OCI-M2 (cell line): ENCODE measurements around the gene CPLANE2.
"Not testable (repeated sequence)": the region's sequence is repeated elsewhere in the genome, so short reads cannot be mapped to it uniquely, and the experiment has no call there.

Experiments used
- DNase-seq: peaks from one replicate; lab custom pipeline; 2025; ENCODE audit not compliant: unreplicated experiment; lab: John Stamatoyannopoulos, UW

The CPLANE2 gene

DNA sequence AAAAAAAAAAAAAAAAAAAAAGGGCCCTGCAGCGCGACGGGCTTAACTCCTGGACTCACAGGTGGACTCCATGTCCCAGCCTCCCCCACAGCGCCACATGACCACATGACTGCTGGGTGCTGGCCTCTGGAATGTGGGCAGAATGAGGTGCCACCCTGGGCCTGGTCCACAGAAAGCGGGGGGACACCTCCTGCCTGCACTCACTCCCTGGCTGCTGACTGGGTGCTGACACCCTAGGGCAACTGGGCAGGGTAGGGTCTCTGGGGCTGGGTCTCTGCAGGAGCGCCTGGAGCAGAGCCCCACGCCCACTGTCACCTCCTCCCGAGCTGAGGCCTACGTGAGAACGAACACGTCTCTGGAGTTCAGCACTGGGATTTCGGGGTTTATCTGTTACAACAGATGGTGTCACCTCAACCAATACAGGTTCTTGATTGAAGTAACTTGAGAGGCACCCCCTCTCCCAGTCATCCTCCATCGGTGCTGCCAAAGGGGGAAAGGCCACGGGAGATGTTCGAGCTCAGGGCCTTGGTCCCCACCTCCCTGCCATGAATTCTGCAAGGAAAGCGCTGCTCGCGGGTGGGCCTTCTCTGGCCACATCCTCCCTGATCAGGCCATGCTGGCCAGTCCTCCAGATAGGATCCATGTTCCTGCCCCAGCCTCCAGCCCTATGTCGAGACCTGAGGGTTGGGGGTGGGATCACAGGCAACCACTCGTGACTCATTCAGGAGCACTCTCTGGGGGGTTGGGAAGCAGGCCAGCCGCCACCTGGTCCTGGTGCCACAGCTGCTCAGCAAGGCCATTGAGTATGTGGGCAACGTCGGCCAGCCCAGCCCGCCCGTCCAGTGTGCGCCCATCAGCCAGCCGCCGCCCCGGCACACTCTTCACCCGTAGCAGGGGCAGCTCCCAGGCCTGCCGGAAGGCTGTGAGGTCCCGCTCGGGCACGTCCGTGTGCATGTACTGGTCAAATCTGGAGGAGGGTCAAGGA, 5.4 kb downstream of the CPLANE2 start:
- no peak for DNase-seq

- no peak for DNase-seq
Measured at GRCh38 chr1:16230744-16231143, 6.2 kb downstream of the CPLANE2 start.

DNA sequence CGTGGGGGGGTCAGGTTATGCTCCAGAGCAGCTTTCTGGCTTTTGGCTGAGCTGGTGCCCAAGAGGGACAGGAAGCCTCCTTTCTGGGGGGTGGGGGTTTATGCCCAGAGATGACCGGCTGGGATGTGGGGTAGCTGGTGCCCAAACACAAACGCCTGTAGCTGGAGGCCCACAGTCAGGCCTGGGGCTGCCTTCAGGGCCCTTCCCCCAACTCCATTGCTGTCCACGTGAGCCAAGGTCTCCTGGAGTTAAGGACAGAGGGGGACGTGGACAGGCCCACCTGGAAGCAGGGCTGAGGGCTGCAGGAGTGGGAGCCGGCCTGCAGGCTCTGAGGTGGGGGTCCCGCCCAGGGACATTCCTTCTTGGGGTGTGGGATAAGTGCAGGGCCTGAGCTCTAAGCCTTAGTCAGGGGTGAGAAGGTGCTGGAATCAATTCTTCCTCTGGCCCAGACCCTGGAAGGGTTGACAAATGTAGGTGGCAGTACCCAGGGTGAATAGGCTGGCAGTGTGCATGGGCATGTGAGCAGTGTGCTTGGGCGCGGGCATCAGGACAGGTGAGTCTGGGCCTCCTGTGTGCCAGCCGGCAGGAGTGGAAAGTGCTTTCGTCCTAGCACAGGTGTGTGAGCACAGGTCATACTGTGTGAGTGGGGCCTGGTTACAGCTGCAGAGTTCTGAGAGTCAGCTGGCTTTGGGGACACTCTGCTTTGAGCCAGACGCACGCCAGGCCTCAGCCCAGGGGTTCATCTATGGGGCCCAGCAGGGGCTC, 6.8 kb downstream of the CPLANE2 start:
- no peak for DNase-seq

DNA sequence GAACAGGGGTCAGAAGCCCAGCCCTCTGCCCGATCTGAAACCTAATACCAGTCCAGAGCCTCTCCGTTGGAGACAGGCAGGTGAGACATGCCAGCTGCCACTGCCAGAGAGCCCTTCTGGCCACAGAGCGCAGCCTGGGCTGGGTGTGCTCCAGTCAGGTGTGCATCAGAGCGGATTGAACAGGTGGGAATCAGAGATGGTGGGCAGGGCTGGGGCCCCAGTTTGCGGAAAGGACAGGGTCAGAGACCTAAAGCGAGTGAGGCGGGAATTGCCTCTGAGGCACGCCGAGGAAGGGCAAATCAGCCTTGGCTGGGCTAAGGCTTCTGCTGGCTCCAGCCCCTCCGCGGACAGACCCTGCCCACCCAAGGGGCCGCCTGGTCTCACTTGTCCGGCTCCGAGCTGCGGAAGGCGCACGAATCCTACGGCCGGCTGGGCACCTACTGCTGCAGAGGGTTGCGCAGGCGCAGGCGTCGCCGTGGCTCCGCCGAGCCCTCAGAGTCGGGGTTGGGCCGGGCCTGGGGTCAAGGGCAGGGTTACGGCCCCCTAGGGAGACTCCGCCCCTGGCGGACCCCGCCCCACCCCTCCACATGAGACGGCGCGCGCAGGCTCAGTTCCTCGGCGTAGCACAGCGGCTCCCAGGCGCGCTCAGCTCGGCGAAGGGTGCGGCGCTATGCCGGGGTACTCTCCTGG, 10.3 kb downstream of the CPLANE2 start:
- no peak for DNase-seq

GRCh38 chr1:16226129-16226489, 10.9 kb downstream of the CPLANE2 start:
- no peak for DNase-seq

DNA sequence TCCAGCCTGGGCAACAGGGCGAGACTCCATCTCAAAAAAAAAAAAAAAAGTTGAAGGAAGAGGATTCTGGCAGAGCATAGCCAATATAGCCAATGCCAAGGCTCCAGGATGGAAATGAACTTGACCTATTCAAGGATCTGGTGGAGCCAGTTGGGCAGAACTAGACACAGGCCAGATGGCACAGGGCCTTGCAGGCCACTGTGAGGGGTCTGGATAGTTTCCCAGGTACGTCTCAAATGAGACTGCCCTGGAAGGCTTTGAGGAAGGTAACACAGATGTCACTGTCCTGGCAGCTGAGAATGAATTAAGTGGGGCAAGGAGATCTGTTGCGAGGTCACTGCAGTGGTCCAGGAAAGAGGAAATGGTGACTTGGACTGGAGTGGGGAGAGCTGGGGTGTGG, 12.5 kb downstream of the CPLANE2 start:
- DNase-seq = no peak

GRCh38 chr1:16222716-16223115, 14.3 kb downstream of the CPLANE2 start:
- DNase-seq = not testable (repeated sequence)

GRCh38 chr1:16221499-16221898, 15.5 kb downstream of the CPLANE2 start:
- DNase-seq = no peak

GRCh38 chr1:16219968-16220500, 16.9 kb downstream of the CPLANE2 start:
- no peak for DNase-seq

- no peak for DNase-seq
Measured at GRCh38 chr1:16218674-16219071, 18.3 kb downstream of the CPLANE2 start.

DNA sequence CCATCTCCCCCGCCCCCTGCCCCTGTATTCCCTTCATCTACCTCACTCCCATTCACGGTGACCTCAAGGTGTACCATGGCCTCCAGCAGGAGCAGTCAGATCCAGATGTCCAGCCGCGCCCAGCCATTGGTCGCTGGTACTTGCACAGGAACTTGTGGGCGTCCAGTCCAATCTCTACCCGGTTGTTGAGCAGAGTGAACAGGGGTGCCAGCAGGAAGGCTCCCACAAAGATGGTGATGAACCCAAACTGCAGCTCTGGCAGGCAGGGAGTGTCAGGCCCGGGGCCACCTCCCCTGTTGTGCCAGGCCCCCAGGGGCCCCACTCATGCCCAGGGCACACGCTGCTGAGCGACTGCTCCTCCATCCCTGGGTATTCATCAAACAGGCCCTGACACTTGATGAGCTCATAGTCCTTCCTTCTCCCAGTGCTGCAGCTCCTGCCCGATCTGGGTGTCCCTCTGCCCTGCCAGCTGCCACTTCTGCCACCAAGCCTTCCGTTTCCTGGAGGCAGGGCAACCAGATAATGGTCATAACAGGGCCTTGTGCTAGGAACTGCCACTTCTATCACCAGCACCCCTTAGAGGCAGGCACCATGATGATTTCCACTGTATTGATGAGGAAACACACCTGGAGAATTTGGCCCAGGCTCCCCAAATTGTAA, 18.8 kb downstream of the CPLANE2 start:
- DNase-seq = no peak

DNA sequence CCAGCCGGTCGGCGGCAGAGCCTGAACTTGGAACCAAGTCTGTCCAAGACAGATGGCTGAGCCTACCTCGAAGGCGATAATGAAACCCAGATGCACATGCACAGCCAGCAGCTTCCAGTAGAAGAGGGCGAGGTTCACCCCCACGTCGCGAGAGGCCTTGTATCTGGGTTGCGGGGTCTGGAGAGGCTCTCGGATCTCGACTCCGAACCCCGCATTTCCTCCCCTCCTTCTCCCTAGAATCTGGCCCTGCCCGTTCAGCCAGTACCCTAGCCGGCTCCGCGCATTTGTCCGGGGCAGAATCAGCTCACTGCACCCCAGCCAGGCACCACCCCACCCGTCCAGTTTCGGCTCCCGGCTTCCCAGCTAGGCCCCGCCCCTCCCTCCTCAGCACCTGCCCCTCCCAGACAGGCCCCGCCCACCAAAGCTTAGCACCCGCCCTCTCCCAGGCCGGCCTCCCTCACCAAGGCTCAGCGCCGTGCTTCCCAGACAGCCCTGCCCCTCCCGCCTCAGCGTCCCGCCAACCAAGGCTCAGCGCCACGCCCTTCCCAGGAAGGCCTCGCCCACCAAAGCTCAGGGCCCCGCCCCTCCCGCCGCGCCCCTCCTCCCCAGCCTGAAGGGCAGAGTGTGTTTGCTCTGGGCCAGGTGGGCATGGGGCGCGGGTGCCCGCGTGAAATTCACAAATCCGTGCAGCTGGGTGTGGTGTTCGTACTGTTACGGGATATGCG, 19.8 kb downstream of the CPLANE2 start:
- peak; percentile 30 for DNase-seq

DNA sequence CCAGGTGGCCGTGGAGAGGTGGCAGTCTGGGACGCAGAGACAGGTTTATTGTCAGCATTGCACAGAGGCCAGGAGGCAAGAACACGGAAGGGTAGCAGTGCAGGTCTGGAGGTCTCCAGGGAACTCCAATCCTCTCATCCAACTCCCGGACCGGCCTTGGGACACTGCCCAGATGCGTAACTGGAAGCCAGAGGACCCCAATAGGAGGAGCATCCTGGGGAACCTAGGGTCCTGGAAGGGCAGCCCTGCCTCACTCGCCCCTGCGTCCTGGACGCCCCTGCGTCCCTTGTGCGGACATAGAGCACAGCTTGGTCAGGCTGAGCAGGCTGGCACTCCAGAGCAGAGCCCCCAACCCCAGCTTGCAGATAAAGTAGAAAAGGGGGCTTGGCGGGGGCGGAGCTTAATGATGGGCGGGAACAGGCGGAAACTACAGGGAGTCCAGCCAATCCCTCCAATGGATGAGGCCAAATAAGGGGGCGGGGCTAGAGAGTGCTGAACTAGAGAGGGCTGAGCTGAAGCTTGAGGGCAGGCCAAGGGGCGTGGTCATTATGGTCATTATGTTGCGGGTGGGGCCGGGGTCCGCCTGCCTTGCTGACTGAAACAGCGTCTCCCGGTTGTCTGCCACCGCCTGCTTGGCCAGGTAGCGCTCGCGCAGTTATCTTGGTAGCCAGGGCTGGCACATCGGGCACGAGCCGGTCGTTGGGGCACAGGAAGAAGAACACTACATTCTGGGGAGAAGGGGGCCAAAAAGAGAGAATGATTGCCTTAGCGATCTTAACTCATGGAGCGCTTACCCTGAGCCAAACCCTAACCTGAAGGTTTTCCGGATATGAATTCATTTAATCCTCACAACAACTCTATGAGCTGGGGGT, 20.9 kb downstream of the CPLANE2 start:
- DNase-seq = peak; percentile 71

- DNase-seq = not testable (repeated sequence)
Measured at GRCh38 chr1:16215240-16215639, 21.7 kb downstream of the CPLANE2 start.

DNA sequence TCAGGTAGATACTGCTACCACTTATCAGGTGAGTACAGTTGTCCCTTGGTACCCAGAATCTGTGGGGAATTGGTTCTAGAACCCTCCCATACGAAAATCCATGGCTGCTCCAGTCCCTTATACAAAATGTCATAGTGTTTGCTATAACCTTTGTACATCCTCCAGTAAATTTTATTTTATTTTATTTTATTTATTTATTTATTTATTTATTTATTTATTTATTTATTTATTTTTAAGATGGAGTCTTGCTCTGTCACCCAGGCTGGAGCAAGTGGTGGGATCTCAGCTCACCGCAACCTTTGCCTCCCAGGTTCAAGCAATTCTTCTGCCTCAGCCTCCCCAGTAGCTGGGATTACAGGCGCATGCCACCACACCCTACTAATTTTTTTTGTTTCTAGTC, 23.4 kb downstream of the CPLANE2 start:
- not testable (repeated sequence) for DNase-seq

- no peak for DNase-seq
Measured at GRCh38 chr1:16213013-16213412, 24.0 kb downstream of the CPLANE2 start.

DNA sequence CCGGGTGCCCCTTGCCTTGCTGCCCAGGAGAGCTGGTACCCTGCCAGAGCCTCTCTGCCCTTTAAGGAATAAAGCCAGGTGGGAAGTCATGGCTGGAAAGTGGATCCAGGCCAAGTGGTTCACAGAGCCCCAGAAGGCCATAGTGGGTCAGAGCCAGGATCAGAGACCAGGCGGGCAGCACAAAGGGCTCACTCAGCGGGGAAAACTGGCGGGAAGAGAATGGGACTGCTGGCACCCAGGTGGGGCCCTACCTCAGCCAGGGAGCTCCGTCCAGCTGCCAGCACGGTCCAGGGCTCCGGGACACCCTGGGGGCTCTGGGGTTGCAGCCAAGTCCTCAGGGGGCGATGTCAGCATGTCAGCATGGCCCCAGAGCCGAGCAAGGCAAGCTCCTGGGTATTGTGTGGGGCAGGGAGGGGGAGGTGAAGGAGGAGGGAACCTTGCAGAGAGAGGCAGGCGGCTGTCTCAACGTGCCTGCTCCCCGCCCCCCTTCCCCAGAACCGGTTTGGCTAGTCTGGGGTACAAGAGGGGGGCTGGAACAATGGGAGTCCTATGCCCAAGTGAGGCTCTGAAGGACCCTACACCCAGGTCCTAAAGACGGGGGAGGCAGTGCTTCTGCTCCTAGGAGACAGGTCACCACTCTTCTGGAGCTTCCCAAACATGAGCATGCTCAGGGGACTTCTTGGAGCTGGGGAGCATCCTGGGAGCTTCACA, 24.6 kb downstream of the CPLANE2 start, which contains the start of gene ARHGEF19:
ARHGEF19 (minus strand) TSS at position 402 of the 711 bp plus-strand sequence. CDS start 3,598 bp downstream, outside the sequence.
- DNase-seq = no peak

- no peak for DNase-seq
Measured at GRCh38 chr1:16211824-16212223, 25.2 kb downstream of the CPLANE2 start.
